Measurements from ENCODE around the gene DNAJB1.

Gene DNAJB1

GRCh38 chr19:14467816-14468215, 50.4 kb downstream of the DNAJB1 start:
- no peak overlapping the region for H3K9ac ChIP-seq (ENCODE audit: low read depth, low read length, poor library complexity, severe bottlenecking)
- peaks cover 53% of the 10 kb centered on the region; the same call in 1 of the 2 replicates for H3K36me3 ChIP-seq (ENCODE audit: insufficient read depth, low read length)

GRCh38 chr19:14467391-14467790, 50.8 kb downstream of the DNAJB1 start:
- no peak overlapping the region for H3K4me3 ChIP-seq (ENCODE audit: low read length, poor library complexity, severe bottlenecking)
- no peaks in the 10 kb centered on the region for H3F3A ChIP-seq (ENCODE audit: low read depth)
- no peaks in the 10 kb centered on the region for H3K9me3 ChIP-seq (ENCODE audit: insufficient read depth, low read depth, low read length)
- H3K27me3 ChIP-seq (ENCODE audit: insufficient read depth, low read length, poor library complexity, severe bottlenecking): no peaks in the 10 kb centered on the region
- TF ChIP-seq EZH2phosphoT487 (IDR thresholded peaks at IDR 0.05; ENCODE audit: borderline replicate concordance) (no peak), CTCF (conservative IDR thresholded peaks at IDR 0.05; ENCODE audit: low read length) (no peak)
- no peaks in the 10 kb centered on the region for H3K4me1 ChIP-seq (ENCODE audit: insufficient read depth, low read length, poor library complexity, severe bottlenecking)
- H3K9ac ChIP-seq (ENCODE audit: low read depth, low read length, poor library complexity, severe bottlenecking): no peak overlapping the region
- no peaks in the 10 kb centered on the region for H4K20me1 ChIP-seq (ENCODE audit: insufficient read depth, low read length, poor library complexity, severe bottlenecking)
- no peaks in the 10 kb centered on the region for H3K79me2 ChIP-seq (ENCODE audit: insufficient read depth, low read length)
- no peaks in the 10 kb centered on the region for H3K9me2 ChIP-seq (replicated peaks; ENCODE audit: low read depth, low read length)
- H3K4me2 ChIP-seq (ENCODE audit: low read depth, low read length, poor library complexity, severe bottlenecking): no peak overlapping the region
- peaks cover 53% of the 10 kb centered on the region; the same call in 1 of the 2 replicates for H3K36me3 ChIP-seq (ENCODE audit: insufficient read depth, low read length)
- no peak overlapping the region for H2AFZ ChIP-seq (ENCODE audit: low read length)

More at GRCh38 chr19:14467816-14468215, 50.4 kb downstream of the DNAJB1 start:
- no peaks in the 10 kb centered on the region for H3K4me1 ChIP-seq (ENCODE audit: insufficient read depth, low read length, poor library complexity, severe bottlenecking)
- no peaks in the 10 kb centered on the region for H4K20me1 ChIP-seq (ENCODE audit: insufficient read depth, low read length, poor library complexity, severe bottlenecking)
- H2AFZ ChIP-seq (ENCODE audit: low read length): no peak overlapping the region
- H3K4me3 ChIP-seq (ENCODE audit: low read length, poor library complexity, severe bottlenecking): no peak overlapping the region
- TF ChIP-seq EZH2phosphoT487 (IDR thresholded peaks at IDR 0.05; ENCODE audit: borderline replicate concordance) (no peak), CTCF (conservative IDR thresholded peaks at IDR 0.05; ENCODE audit: low read length) (no peak)
- no peaks in the 10 kb centered on the region for H3K9me2 ChIP-seq (replicated peaks; ENCODE audit: low read depth, low read length)
- no peaks in the 10 kb centered on the region for H3F3A ChIP-seq (ENCODE audit: low read depth)
- H3K9me3 ChIP-seq (ENCODE audit: insufficient read depth, low read depth, low read length): no peaks in the 10 kb centered on the region
- H3K4me2 ChIP-seq (ENCODE audit: low read depth, low read length, poor library complexity, severe bottlenecking): no peak overlapping the region
- H3K27me3 ChIP-seq (ENCODE audit: insufficient read depth, low read length, poor library complexity, severe bottlenecking): no peaks in the 10 kb centered on the region
- H3K79me2 ChIP-seq (ENCODE audit: insufficient read depth, low read length): no peaks in the 10 kb centered on the region

All from Loucy (cell line).